Esophagus muscularis mucosa (tissue), 4 donors: ENCODE data around the gene DMRTC2.

Source experiments
- EP300 ChIP-seq: sonication (generic); formaldehyde crosslinking; IDR thresholded peaks from one replicate; pipeline ENCODE4 v1.6.1; 2017; ENCODE audit warnings: antibody characterized with exemption
- POLR2A ChIP-seq: fragments of 450-650 bp; IDR thresholded peaks from one replicate; pipeline ENCODE4 v1.6.1; 2017; ENCODE audit warnings: antibody characterized with exemption, moderate library complexity, mild to moderate bottlenecking, low read depth
- POLR2AphosphoS5 ChIP-seq, 2 donors: sonication (generic); formaldehyde crosslinking; IDR thresholded peaks; one replicate each; pipeline ENCODE4 v1.6.1; 2017; ENCODE audit warnings: antibody characterized with exemption in 2 of 2
- TF ChIP-seq, protein P1 (sequence below), 3 experiments: fragments of 200-600 bp in 2 of 3; fragments of 450-650 bp in 1 of 3; sonication (generic) in 2 of 3; IDR thresholded peaks; one replicate each; pipeline ENCODE4 v1.5.1; 2017 to 2019; ENCODE audit warnings: antibody characterized with exemption in 3 of 3, mild to moderate bottlenecking in 2 of 3, moderate library complexity in 1 of 3

DNA sequence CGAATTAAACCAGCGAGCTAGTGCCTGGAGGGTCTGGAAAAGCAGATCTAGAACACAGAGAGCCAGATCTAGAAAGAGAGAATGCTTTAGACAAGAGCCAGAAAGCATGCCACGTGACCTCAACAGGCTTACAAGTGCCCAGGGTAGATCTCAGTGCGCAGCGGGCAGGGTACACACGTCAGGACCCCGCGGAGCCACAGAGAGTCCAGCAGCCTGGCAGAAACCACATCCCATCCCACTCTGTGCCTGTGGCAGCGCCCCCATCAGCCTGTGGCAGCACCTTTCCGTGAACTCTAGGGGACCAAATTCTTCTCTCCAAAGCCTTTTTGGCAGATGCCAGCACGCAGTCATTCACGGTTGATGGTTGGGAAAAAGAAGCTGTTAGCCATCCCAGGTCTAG is 44.1 kb downstream of the DMRTC2 start:
- TF ChIP-seq POLR2A (no peak), POLR2AphosphoS5 (IDR thresholded peaks at IDR 0.05) (no peak), EP300 (no peak)
- TF ChIP-seq, protein P1, sequence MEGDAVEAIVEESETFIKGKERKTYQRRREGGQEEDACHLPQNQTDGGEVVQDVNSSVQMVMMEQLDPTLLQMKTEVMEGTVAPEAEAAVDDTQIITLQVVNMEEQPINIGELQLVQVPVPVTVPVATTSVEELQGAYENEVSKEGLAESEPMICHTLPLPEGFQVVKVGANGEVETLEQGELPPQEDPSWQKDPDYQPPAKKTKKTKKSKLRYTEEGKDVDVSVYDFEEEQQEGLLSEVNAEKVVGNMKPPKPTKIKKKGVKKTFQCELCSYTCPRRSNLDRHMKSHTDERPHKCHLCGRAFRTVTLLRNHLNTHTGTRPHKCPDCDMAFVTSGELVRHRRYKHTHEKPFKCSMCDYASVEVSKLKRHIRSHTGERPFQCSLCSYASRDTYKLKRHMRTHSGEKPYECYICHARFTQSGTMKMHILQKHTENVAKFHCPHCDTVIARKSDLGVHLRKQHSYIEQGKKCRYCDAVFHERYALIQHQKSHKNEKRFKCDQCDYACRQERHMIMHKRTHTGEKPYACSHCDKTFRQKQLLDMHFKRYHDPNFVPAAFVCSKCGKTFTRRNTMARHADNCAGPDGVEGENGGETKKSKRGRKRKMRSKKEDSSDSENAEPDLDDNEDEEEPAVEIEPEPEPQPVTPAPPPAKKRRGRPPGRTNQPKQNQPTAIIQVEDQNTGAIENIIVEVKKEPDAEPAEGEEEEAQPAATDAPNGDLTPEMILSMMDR (IDR thresholded peaks at IDR 0.05) = no peak
